ENCODE results near the gene YARS1. TPM values are rescaled to one million over a fixed set of nuclear protein-coding genes. Genes with fewer than 3 reads are reported as not detected.
"Not testable (repeated sequence)": the region's sequence is repeated elsewhere in the genome, so short reads cannot be mapped to it uniquely, and the experiment has no call there.

The YARS1 gene
- total RNA-seq, 3 donors from 2014 or later, result 47.0 to 66.7 (median 54.8) TPM

- no peak for TF ChIP-seq CTCF (IDR thresholded peaks at IDR 0.05)
- Histone ChIP-seq H3K36me3 (ENCODE audit: low read depth) (peaks cover 5% of the 10 kb centered on the region), H3K9me3 (no peaks in the 10 kb centered on the region), H3K4me3 (no peak overlapping the region), H3K4me1 (ENCODE audit: low read depth) (no peaks in the 10 kb centered on the region)
- intact Hi-C loops (cut with DNase I, micrococcal nuclease), result no loop called here
- ATAC-seq (no peak), DNase-seq (no peak)
Observed at GRCh38 chr1:32806290-32806689, 10.9 kb downstream of the YARS1 start.

- DNase-seq; intact Hi-C loops (cut with DNase I, micrococcal nuclease); H3K4me1 ChIP-seq (ENCODE audit: low read depth); H3K4me3 ChIP-seq; ATAC-seq; H3K9me3 ChIP-seq; H3K36me3 ChIP-seq (ENCODE audit: low read depth): not testable (repeated sequence)
Observed at GRCh38 chr1:32804460-32804859, 12.7 kb downstream of the YARS1 start.

- no peak for TF ChIP-seq CTCF (IDR thresholded peaks at IDR 0.05)
- Histone ChIP-seq H3K36me3 (ENCODE audit: low read depth) (no peaks in the 10 kb centered on the region), H3K4me1 (ENCODE audit: low read depth) (no peaks in the 10 kb centered on the region), H3K4me3 (no peak overlapping the region), H3K9me3 (no peaks in the 10 kb centered on the region)
- intact Hi-C loops (cut with DNase I, micrococcal nuclease), result no loop called here
- ATAC-seq (peak; percentile 37), DNase-seq (no peak)
Observed at GRCh38 chr1:32801096-32801715, 16.0 kb downstream of the YARS1 start.

GRCh38 chr1:32798679-32799416 is 18.3 kb downstream of the YARS1 start:
- Histone ChIP-seq H3K9me3 (no peaks in the 10 kb centered on the region), H3K4me1 (ENCODE audit: low read depth) (no peaks in the 10 kb centered on the region), H3K36me3 (ENCODE audit: low read depth) (no peaks in the 10 kb centered on the region), H3K4me3 (no peak overlapping the region)
- DNase-seq, result no peak
- intact Hi-C loops (cut with DNase I, micrococcal nuclease), result no loop called here
- TF ChIP-seq CTCF (IDR thresholded peaks at IDR 0.05), result no peak
- ATAC-seq, result peak; percentile 48

- intact Hi-C loops (cut with DNase I, micrococcal nuclease), result no loop called here
- no peaks in the 10 kb centered on the region for H3K9me3 ChIP-seq
- no peaks in the 10 kb centered on the region for H3K36me3 ChIP-seq (ENCODE audit: low read depth)
- no peak for ATAC-seq
- no peak for TF ChIP-seq CTCF (IDR thresholded peaks at IDR 0.05)
- no peaks in the 10 kb centered on the region for H3K4me1 ChIP-seq (ENCODE audit: low read depth)
- DNase-seq, result no peak
- no peak overlapping the region for H3K4me3 ChIP-seq
Observed at GRCh38 chr1:32798191-32798590, 19.0 kb downstream of the YARS1 start.

GRCh38 chr1:32797456-32797855 is 19.7 kb downstream of the YARS1 start:
- H3K4me1 ChIP-seq (ENCODE audit: low read depth), result no peaks in the 10 kb centered on the region
- no peak for TF ChIP-seq CTCF (IDR thresholded peaks at IDR 0.05)
- H3K4me3 ChIP-seq, result no peak overlapping the region
- ATAC-seq (no peak), DNase-seq (no peak)
- no peaks in the 10 kb centered on the region for H3K36me3 ChIP-seq (ENCODE audit: low read depth)
- intact Hi-C loops (cut with DNase I, micrococcal nuclease), result no loop called here
- H3K9me3 ChIP-seq, result no peaks in the 10 kb centered on the region

- DNase-seq; H3K4me1 ChIP-seq (ENCODE audit: low read depth); H3K36me3 ChIP-seq (ENCODE audit: low read depth); intact Hi-C loops (cut with DNase I, micrococcal nuclease); H3K4me3 ChIP-seq; ATAC-seq; H3K9me3 ChIP-seq: not testable (repeated sequence)
Observed at GRCh38 chr1:32795763-32796162, 21.4 kb downstream of the YARS1 start.

Data from mucosa of descending colon (tissue), 3 donors.